HL-60 (cell line): ENCODE data around the gene STX8.

ENCODE experiments used
- GABPA ChIP-seq: IDR thresholded peaks from 2 replicates; pipeline ENCODE4 v1.6.1; 2012; ENCODE audit warnings: low read depth
- POLR2AphosphoS5 ChIP-seq: IDR thresholded peaks from 2 replicates; pipeline ENCODE4 v1.6.1; 2012; ENCODE audit warnings: low read depth
- REST ChIP-seq: IDR thresholded peaks from 2 replicates; pipeline ENCODE4 v1.6.1; 2012; ENCODE audit warnings: low read depth; ENCODE audit not compliant: insufficient replicate concordance
- TF ChIP-seq, protein P1 (sequence below): IDR thresholded peaks from one replicate; pipeline ENCODE4 v1.5.1; 2011; ENCODE audit warnings: low read length, control low read depth, inconsistent platforms; ENCODE audit not compliant: insufficient read depth

GRCh38 chr17:9218911-9219310, 356.7 kb downstream of the STX8 start:
- TF ChIP-seq, protein P1, sequence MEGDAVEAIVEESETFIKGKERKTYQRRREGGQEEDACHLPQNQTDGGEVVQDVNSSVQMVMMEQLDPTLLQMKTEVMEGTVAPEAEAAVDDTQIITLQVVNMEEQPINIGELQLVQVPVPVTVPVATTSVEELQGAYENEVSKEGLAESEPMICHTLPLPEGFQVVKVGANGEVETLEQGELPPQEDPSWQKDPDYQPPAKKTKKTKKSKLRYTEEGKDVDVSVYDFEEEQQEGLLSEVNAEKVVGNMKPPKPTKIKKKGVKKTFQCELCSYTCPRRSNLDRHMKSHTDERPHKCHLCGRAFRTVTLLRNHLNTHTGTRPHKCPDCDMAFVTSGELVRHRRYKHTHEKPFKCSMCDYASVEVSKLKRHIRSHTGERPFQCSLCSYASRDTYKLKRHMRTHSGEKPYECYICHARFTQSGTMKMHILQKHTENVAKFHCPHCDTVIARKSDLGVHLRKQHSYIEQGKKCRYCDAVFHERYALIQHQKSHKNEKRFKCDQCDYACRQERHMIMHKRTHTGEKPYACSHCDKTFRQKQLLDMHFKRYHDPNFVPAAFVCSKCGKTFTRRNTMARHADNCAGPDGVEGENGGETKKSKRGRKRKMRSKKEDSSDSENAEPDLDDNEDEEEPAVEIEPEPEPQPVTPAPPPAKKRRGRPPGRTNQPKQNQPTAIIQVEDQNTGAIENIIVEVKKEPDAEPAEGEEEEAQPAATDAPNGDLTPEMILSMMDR, result no peak
- TF ChIP-seq REST (no peak), POLR2AphosphoS5 (no peak), GABPA (no peak)
